ENCODE data around the gene NHP2.

- TF ChIP-seq CTCF (IDR thresholded peaks at IDR 0.05) = no peak
- TF ChIP-seq POLR2A (IDR thresholded peaks at IDR 0.05) = no peak
Measured at GRCh38 chr5:178186427-178186826, 32.7 kb upstream of the NHP2 start.
